Ascending aorta (tissue), 2 donors: ENCODE data around the gene TMEM255B. TPM values are rescaled to one million over a fixed set of nuclear protein-coding genes. Genes with fewer than 3 reads are reported as not detected.

ENCODE experiments used
- DNase-seq, 2 donors: peaks; one replicate each; pipeline ENCODE4 v3.0.0-alpha.2; 2019; ENCODE audit warnings: low spot score in 2 of 2
- H3K27ac ChIP-seq, 2 donors: fragments of 200-600 bp; sonication (generic); one replicate each; pipeline ENCODE4 v1.5.1; 2016 to 2017; ENCODE audit warnings: mild to moderate bottlenecking in 1 of 2
- H3K27me3 ChIP-seq: fragments of 200-600 bp; sonication (generic); one replicate; pipeline ENCODE4 v1.5.1; 2017
- H3K36me3 ChIP-seq, 2 donors: fragments of 200-600 bp; sonication (generic); one replicate each; pipeline ENCODE4 v1.5.1; 2016
- H3K4me1 ChIP-seq, 2 donors: fragments of 200-600 bp; sonication (generic); one replicate each; pipeline ENCODE4 v1.5.1; 2016 to 2017; ENCODE audit warnings: mild to moderate bottlenecking in 1 of 2
- H3K4me3 ChIP-seq, 2 donors: fragments of 200-600 bp; sonication (generic); one replicate each; pipeline ENCODE4 v1.5.1; 2016 to 2017; ENCODE audit warnings: mild to moderate bottlenecking in 1 of 2
- H3K9me3 ChIP-seq, 2 donors: fragments of 200-600 bp; sonication (generic); one replicate each; pipeline ENCODE4 v1.5.1; 2016
- intact Hi-C: fragments of 100-400 bp; cut with DNase I; formaldehyde crosslinking; loops from one replicate; pipeline ENCODE4 v1.15.1; 2023
- total RNA-seq: library from RNA; depleted of rRNA; stranded (reverse); fragments of >200 nt; gene quantifications from one replicate; pipeline ENCODE4 v1.1.0, GENCODE V29; 2016
- TF ChIP-seq, protein P1 (sequence below), 3 experiments: fragments of 200-600 bp in 2 of 3; fragments of 450-650 bp in 1 of 3; sonication (generic) in 2 of 3; IDR thresholded peaks; one replicate each; pipeline ENCODE4 v1.5.1; 2016 to 2019; ENCODE audit warnings: antibody characterized with exemption in 3 of 3, mild to moderate bottlenecking in 1 of 3, moderate library complexity in 1 of 3

Gene TMEM255B
- total RNA-seq, 1 donor from 2014 or later: 4.7 TPM

DNA sequence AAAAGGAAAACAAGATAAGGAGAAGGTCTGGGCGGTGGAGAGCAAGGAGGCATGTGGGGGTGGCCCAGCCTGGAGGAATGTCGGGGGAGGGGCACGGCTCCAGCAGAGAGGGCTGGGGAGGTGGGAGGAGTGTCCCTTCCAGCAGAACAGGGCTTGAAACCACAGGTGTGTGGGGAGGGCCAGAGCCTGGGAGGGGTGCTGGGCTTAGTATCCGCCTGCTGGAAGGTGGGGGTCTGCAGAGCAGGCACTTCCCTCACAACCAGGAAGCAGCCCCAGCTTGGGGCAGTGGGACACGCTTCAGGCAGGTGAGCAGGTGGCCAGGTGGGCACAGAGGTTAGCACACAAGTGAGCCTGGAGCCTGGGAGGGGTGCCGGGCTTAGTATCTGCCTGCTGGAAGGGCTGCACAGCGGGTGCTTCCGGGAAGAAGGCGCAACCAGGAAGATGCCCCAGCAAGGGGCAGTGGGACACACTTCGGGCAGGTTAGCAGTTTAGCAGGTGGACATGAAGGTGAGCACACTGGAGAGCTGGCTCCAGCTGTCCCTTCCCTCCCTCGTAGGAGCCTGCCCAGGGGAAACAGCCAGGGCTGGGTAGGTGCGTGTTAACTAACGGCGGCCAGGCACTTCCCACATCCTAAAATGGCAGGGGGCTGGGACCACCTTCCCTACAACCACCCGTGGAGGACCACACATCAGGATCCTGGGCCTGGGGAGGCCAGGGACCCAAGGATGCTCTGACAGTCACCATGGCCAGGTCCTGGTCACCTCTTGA is 101.8 kb downstream of the TMEM255B start:
- H3K27me3 ChIP-seq: no peaks in the 10 kb centered on the region
- TF ChIP-seq, protein P1, sequence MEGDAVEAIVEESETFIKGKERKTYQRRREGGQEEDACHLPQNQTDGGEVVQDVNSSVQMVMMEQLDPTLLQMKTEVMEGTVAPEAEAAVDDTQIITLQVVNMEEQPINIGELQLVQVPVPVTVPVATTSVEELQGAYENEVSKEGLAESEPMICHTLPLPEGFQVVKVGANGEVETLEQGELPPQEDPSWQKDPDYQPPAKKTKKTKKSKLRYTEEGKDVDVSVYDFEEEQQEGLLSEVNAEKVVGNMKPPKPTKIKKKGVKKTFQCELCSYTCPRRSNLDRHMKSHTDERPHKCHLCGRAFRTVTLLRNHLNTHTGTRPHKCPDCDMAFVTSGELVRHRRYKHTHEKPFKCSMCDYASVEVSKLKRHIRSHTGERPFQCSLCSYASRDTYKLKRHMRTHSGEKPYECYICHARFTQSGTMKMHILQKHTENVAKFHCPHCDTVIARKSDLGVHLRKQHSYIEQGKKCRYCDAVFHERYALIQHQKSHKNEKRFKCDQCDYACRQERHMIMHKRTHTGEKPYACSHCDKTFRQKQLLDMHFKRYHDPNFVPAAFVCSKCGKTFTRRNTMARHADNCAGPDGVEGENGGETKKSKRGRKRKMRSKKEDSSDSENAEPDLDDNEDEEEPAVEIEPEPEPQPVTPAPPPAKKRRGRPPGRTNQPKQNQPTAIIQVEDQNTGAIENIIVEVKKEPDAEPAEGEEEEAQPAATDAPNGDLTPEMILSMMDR (IDR thresholded peaks at IDR 0.05): no peak
- H3K4me1 ChIP-seq: peaks cover 7 to 36% of the 10 kb centered on the region in 2 donors
- no peaks in the 10 kb centered on the region for H3K9me3 ChIP-seq
- peak overlapping the region in 1 of 2 donors; percentile 91 for H3K4me3 ChIP-seq
- H3K36me3 ChIP-seq: peaks cover 0 to 4% of the 10 kb centered on the region in 2 donors
- DNase-seq: no peak
- intact Hi-C loops: loop anchor here (5.0 to 10.0 kb wide), 2 partner anchors 76 to 446 kb away; no protein-coding TSS in a partner anchor
- H3K27ac ChIP-seq: peak overlapping the region; percentile 89 to 96

DNA sequence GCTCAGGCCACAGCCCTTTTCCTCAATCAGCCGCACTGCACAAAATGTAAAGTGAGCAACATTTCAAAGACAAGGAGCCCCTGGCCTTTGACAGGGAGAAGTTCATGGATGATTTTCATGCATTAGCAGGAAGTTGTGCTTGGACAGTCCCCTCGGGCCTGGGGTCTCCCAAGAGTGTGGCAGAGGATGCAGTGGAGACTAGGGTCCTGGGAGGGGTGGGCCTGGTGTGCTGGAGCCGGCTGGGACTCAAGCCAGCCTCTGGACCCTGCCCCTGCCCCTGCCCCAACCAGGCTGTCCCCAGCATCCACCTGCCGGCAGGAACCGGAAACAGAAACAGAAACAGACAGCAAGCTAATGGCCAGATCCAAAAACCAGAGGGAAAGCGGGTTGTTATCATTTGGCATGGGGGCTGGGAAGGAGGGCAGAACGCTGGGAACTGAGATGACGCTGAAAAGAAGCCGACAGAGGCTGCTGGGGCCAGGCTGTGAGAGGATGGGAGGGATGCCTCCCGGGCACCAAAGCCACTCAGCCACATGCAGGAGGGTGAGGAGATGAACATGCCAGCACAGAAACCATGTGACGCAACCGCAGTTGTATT is 102.5 kb downstream of the TMEM255B start:
- Histone ChIP-seq H3K27ac (peak overlapping the region; percentile 89 to 96), H3K4me3 (peak overlapping the region; percentile 71 to 91), H3K27me3 (no peaks in the 10 kb centered on the region), H3K4me1 (peaks cover 7 to 30% of the 10 kb centered on the region in 2 donors), H3K9me3 (no peaks in the 10 kb centered on the region), H3K36me3 (peaks cover 0 to 4% of the 10 kb centered on the region in 2 donors)
- TF ChIP-seq, protein P1 (IDR thresholded peaks at IDR 0.05): no peak
- intact Hi-C loops: loop anchor here (1.0 to 10.0 kb wide), 3 partner anchors 24 to 447 kb away; no protein-coding TSS in a partner anchor
- DNase-seq: no peak

DNA sequence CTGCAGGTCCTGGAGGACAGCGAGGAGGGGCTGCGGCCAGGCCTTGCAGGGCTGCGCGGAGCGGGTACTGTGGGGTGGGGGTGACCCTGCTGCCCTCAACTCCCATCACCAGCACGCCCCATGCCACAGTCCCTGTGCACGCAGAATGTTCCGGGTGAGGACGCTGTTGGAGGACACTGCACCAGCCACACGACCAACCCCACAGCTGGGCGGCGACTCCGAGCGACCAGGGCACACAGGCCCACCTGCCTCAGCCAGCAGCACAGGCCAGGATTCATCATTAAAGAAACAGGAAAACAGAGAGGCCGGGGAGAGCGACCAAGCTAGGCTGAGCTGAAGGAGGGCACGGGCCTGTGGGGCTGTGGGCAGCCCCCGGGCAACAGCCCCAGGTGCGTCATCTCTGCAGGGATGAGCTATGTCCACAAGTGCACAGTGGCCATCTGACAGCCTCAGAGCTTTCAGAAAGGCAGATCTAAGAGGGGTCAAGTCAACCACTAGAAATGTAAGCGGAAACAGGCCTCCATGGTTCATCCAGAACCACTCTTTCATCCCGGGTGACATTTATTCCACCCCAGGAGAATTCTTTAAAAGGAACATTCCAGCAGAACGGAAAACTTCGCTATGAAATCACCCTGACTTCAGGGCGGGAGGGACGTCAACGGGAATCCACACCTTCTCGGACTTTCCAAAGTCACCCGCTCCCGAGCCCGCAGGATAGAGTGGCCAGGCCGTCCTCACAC is 103.3 kb downstream of the TMEM255B start:
- H3K27me3 ChIP-seq: no peaks in the 10 kb centered on the region
- H3K4me1 ChIP-seq: peaks cover 7 to 26% of the 10 kb centered on the region in 2 donors
- no peak for DNase-seq
- H3K4me3 ChIP-seq: peak overlapping the region; percentile 71 to 91
- intact Hi-C loops: loop anchor here (1.0 to 10.0 kb wide), 3 partner anchors 25 to 448 kb away; no protein-coding TSS in a partner anchor
- H3K27ac ChIP-seq: peak overlapping the region; percentile 89 to 96
- no peaks in the 10 kb centered on the region for H3K9me3 ChIP-seq
- TF ChIP-seq, protein P1 (IDR thresholded peaks at IDR 0.05): no peak
- H3K36me3 ChIP-seq: peaks cover 0 to 4% of the 10 kb centered on the region in 2 donors

DNA sequence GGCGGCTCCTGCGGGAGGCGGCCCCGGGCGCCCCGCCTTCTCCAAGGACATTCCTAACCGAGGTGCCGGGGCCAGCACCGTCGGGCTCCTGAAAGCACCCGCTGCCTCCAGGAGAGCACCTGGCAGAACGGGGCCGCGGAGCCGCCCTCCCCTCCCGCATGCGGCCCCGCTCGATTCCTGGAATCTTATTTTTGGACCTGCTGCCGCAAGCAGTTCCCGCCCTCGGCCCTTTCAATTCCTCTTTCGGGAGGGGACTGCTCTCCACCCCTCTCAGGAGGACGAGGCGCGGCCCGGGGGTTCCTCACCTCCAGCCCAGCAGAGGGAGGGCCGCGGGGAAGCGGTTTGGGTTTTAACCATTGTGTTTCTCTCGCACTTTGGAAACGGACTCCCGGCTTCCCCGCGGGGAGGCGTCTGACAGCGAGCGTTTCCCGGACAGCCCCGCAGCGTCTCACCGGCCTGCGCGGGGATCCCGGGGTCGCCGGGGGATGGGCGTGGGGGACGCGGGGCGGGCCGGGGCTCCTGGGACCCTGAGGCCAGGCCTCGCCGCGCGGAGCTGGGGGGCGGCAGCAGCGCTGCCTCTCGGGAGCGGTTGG is 104.0 kb downstream of the TMEM255B start:
- Histone ChIP-seq H3K27ac (peak overlapping the region; percentile 89 to 96), H3K27me3 (no peaks in the 10 kb centered on the region), H3K9me3 (no peaks in the 10 kb centered on the region), H3K4me1 (peaks cover 7 to 22% of the 10 kb centered on the region in 2 donors), H3K36me3 (peaks cover 0 to 4% of the 10 kb centered on the region in 2 donors), H3K4me3 (peak overlapping the region; percentile 71 to 91)
- no peak for DNase-seq
- TF ChIP-seq, protein P1 (IDR thresholded peaks at IDR 0.05): no peak
- intact Hi-C loops: loop anchor here (1.0 to 10.0 kb wide), 4 partner anchors 26 to 448 kb away; no protein-coding TSS in a partner anchor
